ENCODE measurements around the gene GPATCH1. TPM values are rescaled to one million over a fixed set of nuclear protein-coding genes. Genes with fewer than 3 reads are reported as not detected.

Gene GPATCH1
- total RNA-seq, 2 donors from 2014 or later: 7.9 to 12.2 TPM

DNA sequence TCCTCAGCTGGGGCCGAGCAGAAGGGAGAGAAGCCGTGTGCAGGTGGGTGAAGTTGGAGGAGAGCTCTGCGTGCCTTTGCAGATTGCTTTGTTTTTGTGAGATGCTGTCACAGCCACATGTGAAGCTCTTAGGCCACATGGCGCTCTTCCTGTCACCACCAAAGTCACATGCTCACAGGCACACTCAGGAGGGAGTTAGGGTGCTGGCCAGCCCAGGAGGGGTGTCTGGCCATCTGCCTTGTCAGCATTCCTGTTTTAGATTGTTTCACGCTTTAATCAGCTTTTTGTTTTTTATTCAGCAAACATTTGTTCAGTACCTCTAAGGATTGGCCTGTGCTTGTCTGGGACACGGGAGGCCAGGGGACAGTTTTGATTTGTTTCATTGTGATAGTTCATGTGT lies 21.9 kb downstream of the GPATCH1 start:
- no peak overlapping the region for H3K27ac ChIP-seq

GRCh38 chr19:33108161-33108560 lies 27.2 kb downstream of the GPATCH1 start:
- TF ChIP-seq, protein P1, sequence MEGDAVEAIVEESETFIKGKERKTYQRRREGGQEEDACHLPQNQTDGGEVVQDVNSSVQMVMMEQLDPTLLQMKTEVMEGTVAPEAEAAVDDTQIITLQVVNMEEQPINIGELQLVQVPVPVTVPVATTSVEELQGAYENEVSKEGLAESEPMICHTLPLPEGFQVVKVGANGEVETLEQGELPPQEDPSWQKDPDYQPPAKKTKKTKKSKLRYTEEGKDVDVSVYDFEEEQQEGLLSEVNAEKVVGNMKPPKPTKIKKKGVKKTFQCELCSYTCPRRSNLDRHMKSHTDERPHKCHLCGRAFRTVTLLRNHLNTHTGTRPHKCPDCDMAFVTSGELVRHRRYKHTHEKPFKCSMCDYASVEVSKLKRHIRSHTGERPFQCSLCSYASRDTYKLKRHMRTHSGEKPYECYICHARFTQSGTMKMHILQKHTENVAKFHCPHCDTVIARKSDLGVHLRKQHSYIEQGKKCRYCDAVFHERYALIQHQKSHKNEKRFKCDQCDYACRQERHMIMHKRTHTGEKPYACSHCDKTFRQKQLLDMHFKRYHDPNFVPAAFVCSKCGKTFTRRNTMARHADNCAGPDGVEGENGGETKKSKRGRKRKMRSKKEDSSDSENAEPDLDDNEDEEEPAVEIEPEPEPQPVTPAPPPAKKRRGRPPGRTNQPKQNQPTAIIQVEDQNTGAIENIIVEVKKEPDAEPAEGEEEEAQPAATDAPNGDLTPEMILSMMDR (IDR thresholded peaks at IDR 0.05): no peak
- TF ChIP-seq POLR2A (IDR thresholded peaks at IDR 0.05) (no peak), POLR2AphosphoS5 (IDR thresholded peaks at IDR 0.05) (no peak)
- DNase-seq (ENCODE audit: low spot score): no peak
- Histone ChIP-seq H3K27me3 (replicated peaks; ENCODE audit: insufficient read depth) (no peaks in the 10 kb centered on the region), H3K36me3 (peaks cover 0 to 16% of the 10 kb centered on the region in 2 donors), H3K4me3 (no peak overlapping the region), H3K27ac (no peak overlapping the region), H3K4me1 (replicated peaks) (no peaks in the 10 kb centered on the region), H3K9me3 (no peaks in the 10 kb centered on the region)
- WGBS: 86% methylated on average over 10 of the region's 10 CpGs
- intact Hi-C loops (cut with DNase I): no loop called here

More for the DNA sequence above, 21.9 kb downstream of the GPATCH1 start:
- no peak for TF ChIP-seq POLR2AphosphoS5 (IDR thresholded peaks at IDR 0.05)
- no peaks in the 10 kb centered on the region for H3K4me1 ChIP-seq (replicated peaks)
- 80% methylated on average over 6 of the region's 6 CpGs for WGBS
- no peaks in the 10 kb centered on the region for H3K9me3 ChIP-seq
- peaks cover 5 to 16% of the 10 kb centered on the region in 2 donors for H3K36me3 ChIP-seq
- no peak for DNase-seq (ENCODE audit: low spot score)
- no peaks in the 10 kb centered on the region for H3K27me3 ChIP-seq (replicated peaks; ENCODE audit: insufficient read depth)
- intact Hi-C loops (cut with DNase I): no loop called here
- no peak overlapping the region for H3K4me3 ChIP-seq

GRCh38 chr19:33110137-33110910 lies 29.3 kb downstream of the GPATCH1 start:
- 81% methylated on average over 9 of the region's 9 CpGs for WGBS
- Histone ChIP-seq H3K27ac (no peak overlapping the region), H3K9me3 (no peaks in the 10 kb centered on the region), H3K36me3 (peaks cover 0 to 9% of the 10 kb centered on the region in 2 donors), H3K27me3 (replicated peaks; ENCODE audit: insufficient read depth) (no peaks in the 10 kb centered on the region), H3K4me3 (no peak overlapping the region), H3K4me1 (replicated peaks) (no peaks in the 10 kb centered on the region)
- intact Hi-C loops (cut with DNase I): no loop called here
- no peak for DNase-seq (ENCODE audit: low spot score)
- TF ChIP-seq, protein P1 (IDR thresholded peaks at IDR 0.05): no peak
- TF ChIP-seq POLR2AphosphoS5 (IDR thresholded peaks at IDR 0.05): no peak
- TF ChIP-seq POLR2A (IDR thresholded peaks at IDR 0.05): no peak

GRCh38 chr19:33111587-33111986 lies 30.6 kb downstream of the GPATCH1 start:
- intact Hi-C loops (cut with DNase I): no loop called here
- H3K27me3 ChIP-seq (replicated peaks; ENCODE audit: insufficient read depth): no peaks in the 10 kb centered on the region
- no peak overlapping the region for H3K4me3 ChIP-seq
- no peak for DNase-seq (ENCODE audit: low spot score)
- WGBS: 90% methylated on average over 11 of the region's 11 CpGs
- peaks cover 0 to 8% of the 10 kb centered on the region in 2 donors for H3K36me3 ChIP-seq
- TF ChIP-seq POLR2AphosphoS5 (IDR thresholded peaks at IDR 0.05): no peak
- TF ChIP-seq, protein P1 (IDR thresholded peaks at IDR 0.05): no peak
- TF ChIP-seq POLR2A (IDR thresholded peaks at IDR 0.05): no peak
- H3K4me1 ChIP-seq (replicated peaks): no peaks in the 10 kb centered on the region
- no peaks in the 10 kb centered on the region for H3K9me3 ChIP-seq
- no peak overlapping the region for H3K27ac ChIP-seq

- peaks cover 5% of the 10 kb centered on the region in 2 donors for H3K36me3 ChIP-seq
- WGBS: 74% methylated on average over 4 of the region's 4 CpGs
- no peak for DNase-seq (ENCODE audit: low spot score)
- TF ChIP-seq POLR2AphosphoS5 (IDR thresholded peaks at IDR 0.05) (no peak), POLR2A (IDR thresholded peaks at IDR 0.05) (no peak)
- TF ChIP-seq, protein P1 (IDR thresholded peaks at IDR 0.05): no peak
- no peaks in the 10 kb centered on the region for H3K27me3 ChIP-seq (replicated peaks; ENCODE audit: insufficient read depth)
- intact Hi-C loops (cut with DNase I): no loop called here
- H3K9me3 ChIP-seq: no peaks in the 10 kb centered on the region
- no peak overlapping the region for H3K4me3 ChIP-seq
- H3K4me1 ChIP-seq (replicated peaks): no peaks in the 10 kb centered on the region
- no peak overlapping the region for H3K27ac ChIP-seq
Observed at GRCh38 chr19:33114312-33114711, 33.3 kb downstream of the GPATCH1 start.

Measured in prostate gland (tissue), 2 donors.